GM23248 (cell line): ENCODE data around the gene NISCH. TPM values are rescaled to one million over a fixed set of nuclear protein-coding genes. Genes with fewer than 3 reads are reported as not detected.

ENCODE experiments used
- DNase-seq: peaks from one replicate; pipeline ENCODE4 v3.0.0-alpha.2; 2015
- H2AFZ ChIP-seq: fragments of 200-600 bp; sonication (generic); 2 replicates; pipeline ENCODE4 v1.6.1; 2016; ENCODE audit warnings: antibody characterized with exemption
- H3F3A ChIP-seq: fragments of 200-600 bp; sonication (generic); 2 replicates; pipeline ENCODE4 v1.6.1; 2016; ENCODE audit warnings: mild to moderate bottlenecking, antibody characterized with exemption, mixed run types; ENCODE audit not compliant: insufficient read depth
- H3K27ac ChIP-seq: fragments of 200-600 bp; sonication (generic); 2 replicates; pipeline ENCODE4 v1.5.1; 2016; ENCODE audit warnings: mild to moderate bottlenecking
- H3K27me3 ChIP-seq: fragments of 200-600 bp; sonication (generic); replicated peaks from 2 replicates; pipeline ENCODE4 v1.6.1; 2016; ENCODE audit warnings: mild to moderate bottlenecking; ENCODE audit not compliant: insufficient read depth
- H3K36me3 ChIP-seq: fragments of 200-600 bp; sonication (generic); 2 replicates; pipeline ENCODE4 v1.6.1; 2016; ENCODE audit warnings: low read depth, mild to moderate bottlenecking
- H3K4me1 ChIP-seq: fragments of 200-600 bp; sonication (generic); 2 replicates; pipeline ENCODE4 v1.6.1; 2016; ENCODE audit warnings: mild to moderate bottlenecking; ENCODE audit not compliant: insufficient read depth
- H3K4me2 ChIP-seq: fragments of 200-600 bp; sonication (generic); one replicate; pipeline ENCODE4 v1.6.1; 2016; ENCODE audit warnings: mild to moderate bottlenecking; ENCODE audit not compliant: unreplicated experiment
- H3K4me3 ChIP-seq: fragments of 200-600 bp; sonication (generic); 2 replicates; pipeline ENCODE4 v1.5.1; 2016; ENCODE audit warnings: mild to moderate bottlenecking
- H3K79me2 ChIP-seq: fragments of 200-600 bp; sonication (generic); 2 replicates; pipeline ENCODE4 v1.6.1; 2016; ENCODE audit warnings: mild to moderate bottlenecking; ENCODE audit not compliant: insufficient read depth
- H3K9ac ChIP-seq: fragments of 200-600 bp; sonication (generic); 2 replicates; pipeline ENCODE4 v1.6.1; 2016; ENCODE audit warnings: mild to moderate bottlenecking
- H3K9me2 ChIP-seq: fragments of 200-600 bp; sonication (generic); 2 replicates; pipeline ENCODE4 v1.6.1; 2016; ENCODE audit warnings: mixed run types, mild to moderate bottlenecking, moderate library complexity; ENCODE audit not compliant: insufficient read depth
- H3K9me3 ChIP-seq: fragments of 200-600 bp; sonication (generic); one replicate; pipeline ENCODE4 v1.6.1; 2017; ENCODE audit warnings: low read depth
- H4K20me1 ChIP-seq: fragments of 200-600 bp; sonication (generic); 2 replicates; pipeline ENCODE4 v1.6.0; 2016; ENCODE audit not compliant: insufficient read depth
- EZH2 ChIP-seq: fragments of 200-600 bp; sonication (generic); IDR thresholded peaks from 2 replicates; pipeline ENCODE4 v1.6.1; 2018; ENCODE audit warnings: antibody characterized with exemption, mild to moderate bottlenecking; ENCODE audit not compliant: insufficient read depth, poor library complexity, severe bottlenecking
- EZH2phosphoT487 ChIP-seq: fragments of 200-600 bp; sonication (generic); IDR thresholded peaks from 2 replicates; pipeline ENCODE4 v1.6.1; 2018; ENCODE audit warnings: antibody characterized with exemption, moderate library complexity, mild to moderate bottlenecking, low read depth; ENCODE audit not compliant: insufficient read depth
- WGBS, 2 experiments: methylation state at CpG; one replicate each; pipeline ENCODE4 v1.1.6; 2015 to 2017; ENCODE audit warnings: low lambda C conversion rate in 2 of 2, low coverage in 1 of 2; ENCODE audit errors: missing lambda C conversion rate in 2 of 2; 5-methylcytosine and 5-hydroxymethylcytosine counted together
- in situ Hi-C: fragments of 300-500 bp; cut with MboI; formaldehyde crosslinking; loops from 2 replicates; pipeline ENCODE4 v1.15.0; 2020
- polyA plus RNA-seq: library from polyadenylated mRNA; unstranded; fragments of >200 nt; fragmentation: Nextera tagmentation; extraction: Ambion mirVana; gene quantifications from 2 replicates; pipeline ENCODE4 v1.2.1, GENCODE V29; 2016
- total RNA-seq: library from RNA; depleted of rRNA; stranded (reverse); fragments of >200 nt; shearing (Covaris generic); gene quantifications from 2 replicates; pipeline ENCODE4 v1.2.3, GENCODE V29; 2014

NISCH gene
- total and polyA plus RNA-seq, 2 experiments from 2014 or later: 32.8 to 53.7 TPM

- Histone ChIP-seq H3K9me3 (no peaks in the 10 kb centered on the region), H3K4me1 (peaks cover 27% of the 10 kb centered on the region), H3K4me2 (no peak overlapping the region), H3F3A (peaks cover 8% of the 10 kb centered on the region), H3K27ac (no peak overlapping the region), H3K79me2 (peaks cover 42% of the 10 kb centered on the region), H2AFZ (no peak overlapping the region), H3K27me3 (no peaks in the 10 kb centered on the region), H3K4me3 (no peak overlapping the region), H3K9ac (no peak overlapping the region), H4K20me1 (no peaks in the 10 kb centered on the region), H3K9me2 (no peaks in the 10 kb centered on the region), H3K36me3 (no peaks in the 10 kb centered on the region)
- DNase-seq: no peak
- TF ChIP-seq EZH2 (no peak), EZH2phosphoT487 (no peak)
- 62 to 64% methylated on average over 10 of the region's 10 CpGs for WGBS, 2 experiments
- in situ Hi-C loops: no loop called here
Measured at GRCh38 chr3:52530918-52531826, 75.8 kb downstream of the NISCH start.

- Histone ChIP-seq H3K9ac (peak overlapping the region; percentile 72), H3K4me3 (peak overlapping the region; percentile 81), H3K27me3 (no peaks in the 10 kb centered on the region), H3K36me3 (no peaks in the 10 kb centered on the region), H4K20me1 (no peaks in the 10 kb centered on the region), H2AFZ (no peak overlapping the region), H3F3A (peaks cover 11% of the 10 kb centered on the region), H3K79me2 (peaks cover 43% of the 10 kb centered on the region), H3K9me3 (no peaks in the 10 kb centered on the region), H3K4me1 (peaks cover 27% of the 10 kb centered on the region), H3K4me2 (peak overlapping the region; percentile 88), H3K27ac (no peak overlapping the region), H3K9me2 (no peaks in the 10 kb centered on the region)
- 96% methylated on average over 14 of the region's 14 CpGs for WGBS, 2 experiments
- in situ Hi-C loops: no loop called here
- TF ChIP-seq EZH2phosphoT487 (no peak), EZH2 (no peak)
- no peak for DNase-seq
Measured at GRCh38 chr3:52531860-52532516, 76.6 kb downstream of the NISCH start.

- peak; percentile 44 for DNase-seq
- H3K4me2 ChIP-seq: peak overlapping the region; percentile 88
Measured at GRCh38 chr3:52532517-52532837, 77.1 kb downstream of the NISCH start.

GRCh38 chr3:52532838-52533622 is 77.6 kb downstream of the NISCH start:
- peak; percentile 54 for DNase-seq
- Histone ChIP-seq H3K9me3 (no peaks in the 10 kb centered on the region), H3K4me3 (peak overlapping the region; percentile 81), H3K9ac (peak overlapping the region; percentile 72), H3K4me1 (peaks cover 34% of the 10 kb centered on the region), H3F3A (peaks cover 21% of the 10 kb centered on the region), H3K9me2 (no peaks in the 10 kb centered on the region), H3K27me3 (no peaks in the 10 kb centered on the region), H3K27ac (no peak overlapping the region), H3K36me3 (no peaks in the 10 kb centered on the region), H3K4me2 (peak overlapping the region; percentile 88), H3K79me2 (peaks cover 54% of the 10 kb centered on the region), H2AFZ (peak overlapping the region; percentile 68), H4K20me1 (no peaks in the 10 kb centered on the region)
- TF ChIP-seq EZH2: no peak
- TF ChIP-seq EZH2phosphoT487: no peak
- WGBS, 2 experiments: 4 to 5% methylated on average over 43 to 50 of the region's 78 CpGs
- in situ Hi-C loops: no loop called here

More at GRCh38 chr3:52532517-52532837, 77.1 kb downstream of the NISCH start:
- Histone ChIP-seq H3K9me3 (no peaks in the 10 kb centered on the region), H3K27ac (no peak overlapping the region), H3K4me1 (peaks cover 28% of the 10 kb centered on the region), H3K27me3 (no peaks in the 10 kb centered on the region), H3K9me2 (no peaks in the 10 kb centered on the region), H3F3A (peaks cover 16% of the 10 kb centered on the region), H2AFZ (peak overlapping the region; percentile 68; the same call in 1 of the 2 replicates), H3K79me2 (peaks cover 48% of the 10 kb centered on the region), H3K9ac (peak overlapping the region; percentile 72), H4K20me1 (no peaks in the 10 kb centered on the region), H3K36me3 (no peaks in the 10 kb centered on the region), H3K4me3 (peak overlapping the region; percentile 81)
- TF ChIP-seq EZH2 (no peak), EZH2phosphoT487 (no peak)
- in situ Hi-C loops: no loop called here
- WGBS, 2 experiments: 65% methylated on average over 5 of the region's 5 CpGs
